Keratinocyte (primary cell): Measurements from ENCODE around the gene RTKN. TPM values are rescaled to one million over a fixed set of nuclear protein-coding genes. Genes with fewer than 3 reads are reported as not detected.
A peak's percentile ranks its signal among the peaks of the same experiment; 100 is the strongest.

Source experiments
- DNase-seq: peaks from one replicate; pipeline ENCODE4 v3.0.0-alpha.2; 2011; ENCODE audit warnings: low read depth, missing footprints, low spot score
- FAIRE-seq: peaks from 2 replicates; lab custom pipeline; 2011; peaks lifted over from hg19 to GRCh38; lab: Jason Lieb, UNC
- H2AFZ ChIP-seq: 2 replicates; pipeline ENCODE4 v1.6.0; 2012; ENCODE audit warnings: low read length, control low read depth, inconsistent platforms; ENCODE audit not compliant: control insufficient read depth
- H3K27ac ChIP-seq: 2 replicates; pipeline ENCODE4 v1.5.1; 2011; ENCODE audit warnings: low read length; ENCODE audit not compliant: control insufficient read depth, insufficient read depth
- H3K27me3 ChIP-seq: 3 replicates; pipeline ENCODE4 v1.6.0; 2011; ENCODE audit warnings: low read length; ENCODE audit not compliant: control insufficient read depth, insufficient read depth; ENCODE audit errors: extremely low read depth
- H3K36me3 ChIP-seq, 2 experiments: 2 replicates in 1 of 2; 3 replicates in 1 of 2; pipeline ENCODE4 v1.5.1; 2011; ENCODE audit warnings: low read length in 2 of 2, mild to moderate bottlenecking in 1 of 2; ENCODE audit not compliant: control insufficient read depth in 2 of 2, insufficient read depth in 2 of 2; ENCODE audit errors: extremely low read depth in 1 of 2
- H3K4me1 ChIP-seq: 3 replicates; pipeline ENCODE4 v1.5.1; 2011; ENCODE audit warnings: low read length; ENCODE audit not compliant: control insufficient read depth, insufficient read depth; ENCODE audit errors: extremely low read depth
- H3K4me2 ChIP-seq: 3 replicates; pipeline ENCODE4 v1.6.0; 2011; ENCODE audit warnings: low read depth, low read length; ENCODE audit not compliant: control insufficient read depth, insufficient read depth; ENCODE audit errors: extremely low read depth
- H3K4me3 ChIP-seq, 3 experiments: fragments of 200-600 bp in 1 of 3; sonication (generic) in 1 of 3; 2 replicates in 2 of 3; 3 replicates in 1 of 3; pipeline ENCODE4 v1.5.1; 2011 to 2016; ENCODE audit warnings: low read length in 3 of 3, mild to moderate bottlenecking in 3 of 3, control low read depth in 2 of 3, inconsistent platforms in 1 of 3, low read depth in 1 of 3, mixed read lengths in 1 of 3, mixed run types in 1 of 3, moderate library complexity in 1 of 3; ENCODE audit not compliant: control insufficient read depth in 2 of 3, insufficient read depth in 2 of 3; ENCODE audit errors: extremely low read depth in 1 of 3
- H3K79me2 ChIP-seq: 2 replicates; pipeline ENCODE4 v1.6.0; 2012; ENCODE audit warnings: low read length; ENCODE audit not compliant: control insufficient read depth, insufficient read depth
- H3K9ac ChIP-seq: 3 replicates; pipeline ENCODE4 v1.6.0; 2011; ENCODE audit warnings: low read length; ENCODE audit not compliant: control insufficient read depth, insufficient read depth; ENCODE audit errors: extremely low read depth
- H3K9me1 ChIP-seq: 3 replicates; pipeline ENCODE4 v1.6.0; 2011; ENCODE audit warnings: low read length; ENCODE audit not compliant: control insufficient read depth, insufficient read depth; ENCODE audit errors: extremely low read depth
- H3K9me3 ChIP-seq: 2 replicates; pipeline ENCODE4 v1.5.1; 2012; ENCODE audit warnings: low read depth, low read length; ENCODE audit not compliant: control insufficient read depth
- H4K20me1 ChIP-seq: 3 replicates; pipeline ENCODE4 v1.6.0; 2011; ENCODE audit warnings: low read length; ENCODE audit not compliant: control insufficient read depth, insufficient read depth; ENCODE audit errors: extremely low read depth
- EZH2 ChIP-seq: IDR thresholded peaks from one replicate; pipeline ENCODE4 v1.6.1; 2012; ENCODE audit warnings: inconsistent platforms, mild to moderate bottlenecking, low read length, moderate library complexity
- dilution Hi-C: fragments of 300-500 bp; cut with MboI; formaldehyde crosslinking; loops from one replicate; pipeline ENCODE4 v1.7.0; 2020; ENCODE audit warnings: low sequenced_read_pairs; ENCODE audit not compliant: extremely low pct_ligation_motif_present
- polyA plus RNA-seq, 5 experiments: library from polyadenylated mRNA; depleted of rRNA in 3 of 5; stranded (reverse) in 3 of 5; stranded (forward) in 1 of 5; unstranded in 1 of 5; fragments of >200 nt; gene quantifications; 1 replicate in 1 of 5; 2 replicates in 3 of 5; 3 replicates in 1 of 5; pipeline versions ENCODE4 v1.2.1 to v1.2.3, GENCODE V29; 2011 to 2012; ENCODE audit warnings: missing spikeins in 2 of 5, low read depth in 1 of 5, low replicate concordance in 1 of 5
- TF ChIP-seq, protein P1 (sequence below), 3 experiments: IDR thresholded peaks in 1 of 3; conservative IDR thresholded peaks in 1 of 3; optimal IDR thresholded peaks in 1 of 3; 2 replicates in 2 of 3; 3 replicates in 1 of 3; pipeline versions ENCODE3 to v1.5.1; 2011; ENCODE audit warnings: low read length in 3 of 3, mild to moderate bottlenecking in 3 of 3, moderate library complexity in 2 of 3, control low read depth in 1 of 3, inconsistent platforms in 1 of 3; ENCODE audit not compliant: insufficient read depth in 2 of 3; ENCODE audit errors: extremely low read depth in 1 of 3

RTKN gene
- polyA plus RNA-seq, 1 donor (not counting 4 experiments of a cell fraction or from before 2014, with no cell fraction given): 110 TPM

DNA sequence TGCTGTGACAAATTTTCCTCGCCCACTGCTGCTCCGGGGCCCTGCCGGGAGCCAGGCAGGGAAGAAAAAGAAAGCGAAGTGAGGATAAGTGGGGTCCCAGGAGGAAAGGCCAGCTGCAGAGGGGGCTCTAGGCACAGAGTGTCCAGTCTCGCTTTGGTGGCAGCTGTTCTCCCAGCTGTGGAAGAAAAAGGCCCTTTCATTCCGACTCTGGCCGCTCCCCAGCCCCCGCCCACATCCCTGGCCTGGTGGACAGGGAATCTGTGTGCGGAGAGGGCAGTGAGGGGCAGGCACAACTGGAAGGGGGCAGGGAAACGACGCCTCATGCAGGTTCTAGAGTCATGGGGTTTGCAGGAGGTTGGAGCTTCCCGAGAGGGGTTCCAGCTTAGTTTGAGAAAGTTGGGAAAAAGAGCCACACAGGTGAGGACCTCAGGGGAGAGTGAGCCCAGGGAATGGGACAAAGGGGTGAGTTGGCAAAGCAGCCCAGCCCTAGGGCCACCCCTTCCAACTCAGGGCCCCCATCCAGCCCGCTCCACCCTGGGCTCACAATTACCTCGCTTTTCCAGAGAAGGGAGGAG is 1.8 kb downstream of the RTKN start:
- peak overlapping the region; percentile 74 to 98 (median 78) for H3K4me3 ChIP-seq
- peaks cover 23% of the 10 kb centered on the region for H4K20me1 ChIP-seq
- FAIRE-seq (no peak), DNase-seq (no peak)
- H3K4me2 ChIP-seq: peak overlapping the region; percentile 84
- no peaks in the 10 kb centered on the region for H3K9me3 ChIP-seq
- TF ChIP-seq, protein P1, sequence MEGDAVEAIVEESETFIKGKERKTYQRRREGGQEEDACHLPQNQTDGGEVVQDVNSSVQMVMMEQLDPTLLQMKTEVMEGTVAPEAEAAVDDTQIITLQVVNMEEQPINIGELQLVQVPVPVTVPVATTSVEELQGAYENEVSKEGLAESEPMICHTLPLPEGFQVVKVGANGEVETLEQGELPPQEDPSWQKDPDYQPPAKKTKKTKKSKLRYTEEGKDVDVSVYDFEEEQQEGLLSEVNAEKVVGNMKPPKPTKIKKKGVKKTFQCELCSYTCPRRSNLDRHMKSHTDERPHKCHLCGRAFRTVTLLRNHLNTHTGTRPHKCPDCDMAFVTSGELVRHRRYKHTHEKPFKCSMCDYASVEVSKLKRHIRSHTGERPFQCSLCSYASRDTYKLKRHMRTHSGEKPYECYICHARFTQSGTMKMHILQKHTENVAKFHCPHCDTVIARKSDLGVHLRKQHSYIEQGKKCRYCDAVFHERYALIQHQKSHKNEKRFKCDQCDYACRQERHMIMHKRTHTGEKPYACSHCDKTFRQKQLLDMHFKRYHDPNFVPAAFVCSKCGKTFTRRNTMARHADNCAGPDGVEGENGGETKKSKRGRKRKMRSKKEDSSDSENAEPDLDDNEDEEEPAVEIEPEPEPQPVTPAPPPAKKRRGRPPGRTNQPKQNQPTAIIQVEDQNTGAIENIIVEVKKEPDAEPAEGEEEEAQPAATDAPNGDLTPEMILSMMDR (optimal IDR thresholded peaks at IDR 0.05 in 1 of 3, IDR thresholded peaks at IDR 0.05 in 1 of 3, conservative IDR thresholded peaks at IDR 0.05 in 1 of 3; ENCODE audit: extremely low read depth in 1 of 3, insufficient read depth in 2 of 3, low read length in 3 of 3): no peak
- no peak for TF ChIP-seq EZH2
- peak overlapping the region; percentile 98 for H3K9ac ChIP-seq
- H3K79me2 ChIP-seq: peaks cover 70% of the 10 kb centered on the region
- no peaks in the 10 kb centered on the region for H3K27me3 ChIP-seq
- H3K4me1 ChIP-seq: peaks cover 35% of the 10 kb centered on the region
- peaks cover 8% of the 10 kb centered on the region for H3K9me1 ChIP-seq
- H3K27ac ChIP-seq: peak overlapping the region; percentile 93
- no peak overlapping the region for H2AFZ ChIP-seq
- peaks cover 14 to 42% of the 10 kb centered on the region in 2 experiments for H3K36me3 ChIP-seq
- dilution Hi-C loops: no loop called here

DNA sequence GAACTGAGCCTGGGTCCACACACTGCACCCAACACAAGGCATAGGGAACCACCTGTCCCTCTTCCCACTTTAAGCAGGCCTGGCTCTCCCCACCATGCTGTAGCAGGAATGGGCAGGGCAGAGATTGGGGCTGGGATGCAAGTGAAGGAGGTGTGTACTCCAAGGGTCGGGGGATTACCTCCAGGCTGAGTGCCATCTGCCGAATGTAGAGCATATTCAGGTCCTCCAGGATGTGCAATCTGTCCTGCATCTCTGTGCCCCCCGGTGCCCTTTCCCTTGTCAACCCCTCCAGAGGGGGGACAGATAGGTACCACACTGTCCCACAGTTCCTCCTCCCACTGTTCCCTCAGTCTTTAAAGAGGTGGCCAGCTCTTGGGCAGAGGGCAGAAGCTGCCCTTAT is 2.4 kb downstream of the RTKN start:
- DNase-seq: no peak
- Histone ChIP-seq H3K79me2 (peaks cover 75% of the 10 kb centered on the region), H3K4me2 (peak overlapping the region; percentile 84), H2AFZ (no peak overlapping the region), H3K9me1 (peaks cover 8% of the 10 kb centered on the region), H3K27me3 (no peaks in the 10 kb centered on the region), H3K27ac (peak overlapping the region; percentile 93), H3K9ac (peak overlapping the region; percentile 98), H3K9me3 (no peaks in the 10 kb centered on the region), H3K4me1 (peaks cover 35% of the 10 kb centered on the region), H3K4me3 (peak overlapping the region; percentile 74 to 98 (median 78)), H3K36me3 (peaks cover 14 to 47% of the 10 kb centered on the region in 2 experiments), H4K20me1 (peaks cover 27% of the 10 kb centered on the region)
- no peak for FAIRE-seq
- dilution Hi-C loops: no loop called here
- TF ChIP-seq, protein P1 (optimal IDR thresholded peaks at IDR 0.05 in 1 of 3, IDR thresholded peaks at IDR 0.05 in 1 of 3, conservative IDR thresholded peaks at IDR 0.05 in 1 of 3; ENCODE audit: extremely low read depth in 1 of 3, insufficient read depth in 2 of 3, low read length in 3 of 3): no peak
- TF ChIP-seq EZH2: no peak
